ENCODE measurements around the gene TSPAN31.

TSPAN31 gene

DNA sequence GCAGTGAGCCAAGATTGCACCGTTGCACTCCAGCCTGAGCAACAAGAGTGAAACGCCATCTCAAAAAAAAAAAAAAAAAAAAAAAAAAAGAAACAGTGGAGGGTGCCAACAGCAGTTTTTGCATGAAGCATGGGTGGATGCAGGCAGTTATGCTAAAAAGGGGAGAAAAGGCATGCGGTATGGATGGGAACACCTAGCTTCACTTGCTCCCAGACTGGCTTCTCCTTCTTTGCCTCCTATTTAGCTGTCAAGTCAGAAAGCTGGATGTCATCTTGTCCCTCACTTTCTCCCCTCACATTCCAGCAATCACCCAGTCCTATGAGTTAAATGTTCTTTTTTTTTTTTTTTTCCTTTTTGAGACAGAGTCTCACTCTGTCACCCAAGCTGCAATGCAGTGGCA, 30.2 kb downstream of the TSPAN31 start:
- TF ChIP-seq, protein P1, sequence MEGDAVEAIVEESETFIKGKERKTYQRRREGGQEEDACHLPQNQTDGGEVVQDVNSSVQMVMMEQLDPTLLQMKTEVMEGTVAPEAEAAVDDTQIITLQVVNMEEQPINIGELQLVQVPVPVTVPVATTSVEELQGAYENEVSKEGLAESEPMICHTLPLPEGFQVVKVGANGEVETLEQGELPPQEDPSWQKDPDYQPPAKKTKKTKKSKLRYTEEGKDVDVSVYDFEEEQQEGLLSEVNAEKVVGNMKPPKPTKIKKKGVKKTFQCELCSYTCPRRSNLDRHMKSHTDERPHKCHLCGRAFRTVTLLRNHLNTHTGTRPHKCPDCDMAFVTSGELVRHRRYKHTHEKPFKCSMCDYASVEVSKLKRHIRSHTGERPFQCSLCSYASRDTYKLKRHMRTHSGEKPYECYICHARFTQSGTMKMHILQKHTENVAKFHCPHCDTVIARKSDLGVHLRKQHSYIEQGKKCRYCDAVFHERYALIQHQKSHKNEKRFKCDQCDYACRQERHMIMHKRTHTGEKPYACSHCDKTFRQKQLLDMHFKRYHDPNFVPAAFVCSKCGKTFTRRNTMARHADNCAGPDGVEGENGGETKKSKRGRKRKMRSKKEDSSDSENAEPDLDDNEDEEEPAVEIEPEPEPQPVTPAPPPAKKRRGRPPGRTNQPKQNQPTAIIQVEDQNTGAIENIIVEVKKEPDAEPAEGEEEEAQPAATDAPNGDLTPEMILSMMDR (IDR thresholded peaks at IDR 0.05; ENCODE audit: extremely low read depth, insufficient read depth, missing control alignments), result no peak
- in situ Hi-C loops (cut with MboI; ENCODE audit: low pct_unique_long_range_greater_than_20kb, low sequenced_read_pairs, unreplicated experiment), result no loop called here
- no peak for DNase-seq (ENCODE audit: low spot score)

DNA sequence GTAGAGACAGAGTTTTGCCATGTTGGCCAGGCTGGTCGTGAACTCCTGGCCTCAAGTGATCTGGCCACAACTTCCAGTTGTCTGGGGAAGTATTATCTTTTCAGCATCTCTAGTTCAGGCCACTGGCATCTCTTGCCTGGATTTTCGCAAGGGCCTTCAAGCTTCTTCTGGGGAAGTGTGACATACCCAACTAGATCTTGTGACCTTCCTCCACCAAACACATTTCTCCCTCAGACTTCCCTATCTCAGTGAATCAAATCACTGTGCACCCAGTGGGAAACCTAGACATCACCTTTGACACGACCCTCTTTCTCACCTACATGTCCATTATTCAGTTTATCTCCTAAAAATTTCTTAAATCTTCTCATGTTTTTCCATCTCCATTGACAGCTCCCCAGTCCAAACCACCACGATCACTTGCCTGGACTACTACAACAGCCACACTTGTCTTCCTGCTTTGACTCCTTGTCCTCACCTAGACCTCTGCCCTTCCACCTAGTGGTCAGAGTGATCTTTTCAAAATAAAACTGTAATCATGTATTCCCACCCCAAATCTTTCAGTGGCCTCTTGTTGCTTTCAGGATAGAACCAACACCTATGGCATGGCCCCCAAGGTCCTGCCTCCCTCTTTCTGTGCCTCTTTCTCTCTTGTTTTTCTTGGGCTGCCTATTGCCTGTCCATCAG, 30.9 kb downstream of the TSPAN31 start:
- TF ChIP-seq, protein P1 (IDR thresholded peaks at IDR 0.05; ENCODE audit: extremely low read depth, insufficient read depth, missing control alignments), result no peak
- in situ Hi-C loops (cut with MboI; ENCODE audit: low pct_unique_long_range_greater_than_20kb, low sequenced_read_pairs, unreplicated experiment), result no loop called here
- no peak for DNase-seq (ENCODE audit: low spot score)

DNA sequence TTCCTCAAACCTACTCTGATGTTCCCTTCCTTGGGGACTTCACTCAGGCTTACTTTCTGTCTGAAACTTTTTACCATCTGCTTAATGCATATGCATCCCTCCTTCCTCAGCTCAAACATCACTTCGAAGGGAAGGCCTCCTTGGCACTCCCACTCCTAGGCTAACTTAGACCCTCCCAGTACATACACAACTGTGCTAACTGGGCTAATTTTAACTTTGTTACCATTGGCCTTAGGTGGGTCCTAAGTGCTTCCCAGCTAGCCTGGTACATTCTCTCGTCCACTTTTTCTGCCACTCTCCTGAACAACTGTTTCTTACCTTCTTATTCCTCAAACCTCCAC, 31.4 kb downstream of the TSPAN31 start:
- DNase-seq (ENCODE audit: low spot score), result no peak
- TF ChIP-seq, protein P1 (IDR thresholded peaks at IDR 0.05; ENCODE audit: extremely low read depth, insufficient read depth, missing control alignments), result no peak
- in situ Hi-C loops (cut with MboI; ENCODE audit: low pct_unique_long_range_greater_than_20kb, low sequenced_read_pairs, unreplicated experiment), result no loop called here

DNA sequence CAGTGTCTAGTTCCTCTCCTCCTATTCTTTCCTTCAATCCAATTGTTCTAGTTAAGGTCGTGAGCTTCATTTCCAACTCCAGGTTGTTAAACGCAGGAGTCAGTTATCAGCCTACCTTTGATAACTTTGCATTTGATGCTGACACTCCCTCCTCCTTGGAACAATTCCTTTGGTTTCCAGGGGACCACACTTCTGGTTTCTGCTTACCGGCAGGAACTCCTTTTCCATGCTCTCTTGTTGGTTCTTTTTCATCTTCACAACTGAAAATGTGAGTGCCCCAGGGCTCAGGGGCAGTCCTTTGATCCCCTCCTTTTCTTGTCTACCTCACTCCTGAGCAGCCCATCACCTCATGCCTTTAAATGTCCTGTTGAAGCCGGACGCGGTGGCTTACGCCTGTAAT, 32.5 kb downstream of the TSPAN31 start:
- TF ChIP-seq, protein P1 (IDR thresholded peaks at IDR 0.05; ENCODE audit: extremely low read depth, insufficient read depth, missing control alignments), result no peak
- in situ Hi-C loops (cut with MboI; ENCODE audit: low pct_unique_long_range_greater_than_20kb, low sequenced_read_pairs, unreplicated experiment), result no loop called here
- DNase-seq (ENCODE audit: low spot score), result no peak

DNA sequence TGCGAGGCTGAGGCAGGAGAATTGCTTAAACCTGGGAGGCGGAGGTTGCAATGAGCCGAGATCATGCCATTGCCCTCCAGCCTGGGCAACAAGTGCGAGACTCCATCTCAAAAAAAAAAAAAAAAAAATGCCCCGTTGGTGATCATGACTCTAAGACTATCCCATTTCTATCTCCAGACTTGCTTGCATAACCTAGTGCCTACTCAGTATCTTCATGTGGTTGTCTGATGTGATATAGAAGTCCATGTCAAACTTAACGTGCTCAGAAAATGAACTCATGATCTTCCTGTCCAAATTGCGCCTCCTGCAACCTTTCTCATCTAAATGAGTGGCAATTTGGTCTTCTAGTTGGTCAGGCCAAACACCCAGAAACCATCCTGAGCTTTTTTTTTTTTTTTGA, 33.1 kb downstream of the TSPAN31 start:
- TF ChIP-seq, protein P1 (IDR thresholded peaks at IDR 0.05; ENCODE audit: extremely low read depth, insufficient read depth, missing control alignments), result no peak

DNA sequence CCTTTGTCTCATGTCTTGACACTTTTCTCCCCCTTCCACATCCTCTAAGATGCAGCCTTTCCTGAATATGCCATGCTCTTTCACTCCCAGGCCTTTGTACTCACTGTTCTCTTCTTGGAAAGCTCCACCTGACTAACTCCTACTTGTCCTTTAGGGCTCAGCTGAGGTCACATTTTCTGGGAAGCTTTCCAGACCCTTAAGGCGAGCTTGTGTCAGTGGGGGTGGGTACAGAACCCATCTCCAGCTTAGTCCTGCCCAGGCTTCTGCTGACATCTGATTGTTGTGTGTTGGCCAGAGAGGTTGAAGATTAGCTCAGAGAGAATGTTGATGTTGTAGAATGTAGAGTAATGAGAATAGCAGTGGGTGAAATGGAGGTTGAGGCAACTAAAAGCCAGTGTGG, 34.9 kb downstream of the TSPAN31 start:
- in situ Hi-C loops (cut with MboI; ENCODE audit: low pct_unique_long_range_greater_than_20kb, low sequenced_read_pairs, unreplicated experiment), result no loop called here
- DNase-seq (ENCODE audit: low spot score), result no peak
- TF ChIP-seq, protein P1 (IDR thresholded peaks at IDR 0.05; ENCODE audit: extremely low read depth, insufficient read depth, missing control alignments), result no peak

More for the DNA sequence above, 33.1 kb downstream of the TSPAN31 start:
- in situ Hi-C loops (cut with MboI; ENCODE audit: low pct_unique_long_range_greater_than_20kb, low sequenced_read_pairs, unreplicated experiment), result no loop called here
- no peak for DNase-seq (ENCODE audit: low spot score)
